Cardiac fibroblast (primary cell): ENCODE data around the gene PRDM1.

Source experiments
- DNase-seq, 2 donors: peaks; one replicate each; pipeline versions ENCODE4 v3.0.0 to v3.0.0-alpha.2; 2010; ENCODE audit warnings: low read depth in 2 of 2
- H3K4me3 ChIP-seq, 2 donors: replicated peaks in 1 of 2; 1 replicate in 1 of 2; 2 replicates in 1 of 2; pipeline ENCODE4 v1.5.1; 2011; ENCODE audit warnings: low read depth in 2 of 2, low read length in 2 of 2, mild to moderate bottlenecking in 2 of 2, moderate library complexity in 1 of 2
- TF ChIP-seq, protein P1 (sequence below): IDR thresholded peaks from one replicate; pipeline ENCODE4 v1.5.1; 2011; ENCODE audit warnings: low read depth, mild to moderate bottlenecking, low read length, inconsistent platforms

PRDM1 gene

GRCh38 chr6:106085984-106086813 is at the start of gene PRDM1:
Gene PRDM1, plus strand, starts transcription at chr6:106086336. Its CDS starts 218 bp downstream, at chr6:106086554.
- H3K4me3 ChIP-seq, result peak within 1 kb of the TSS; percentile 50 to 65
- TF ChIP-seq, protein P1, sequence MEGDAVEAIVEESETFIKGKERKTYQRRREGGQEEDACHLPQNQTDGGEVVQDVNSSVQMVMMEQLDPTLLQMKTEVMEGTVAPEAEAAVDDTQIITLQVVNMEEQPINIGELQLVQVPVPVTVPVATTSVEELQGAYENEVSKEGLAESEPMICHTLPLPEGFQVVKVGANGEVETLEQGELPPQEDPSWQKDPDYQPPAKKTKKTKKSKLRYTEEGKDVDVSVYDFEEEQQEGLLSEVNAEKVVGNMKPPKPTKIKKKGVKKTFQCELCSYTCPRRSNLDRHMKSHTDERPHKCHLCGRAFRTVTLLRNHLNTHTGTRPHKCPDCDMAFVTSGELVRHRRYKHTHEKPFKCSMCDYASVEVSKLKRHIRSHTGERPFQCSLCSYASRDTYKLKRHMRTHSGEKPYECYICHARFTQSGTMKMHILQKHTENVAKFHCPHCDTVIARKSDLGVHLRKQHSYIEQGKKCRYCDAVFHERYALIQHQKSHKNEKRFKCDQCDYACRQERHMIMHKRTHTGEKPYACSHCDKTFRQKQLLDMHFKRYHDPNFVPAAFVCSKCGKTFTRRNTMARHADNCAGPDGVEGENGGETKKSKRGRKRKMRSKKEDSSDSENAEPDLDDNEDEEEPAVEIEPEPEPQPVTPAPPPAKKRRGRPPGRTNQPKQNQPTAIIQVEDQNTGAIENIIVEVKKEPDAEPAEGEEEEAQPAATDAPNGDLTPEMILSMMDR, result peak; percentile 13
- peak; percentile 37 to 86 for DNase-seq

- H3K4me3 ChIP-seq, result no peak overlapping the region
- DNase-seq, result peak in 1 of 2 donors; percentile 56
- TF ChIP-seq, protein P1, result no peak
These were observed 49.1 kb upstream of the PRDM1 start for GRCh38 chr6:106037060-106037459.

GRCh38 chr6:106039897-106040592 is 46.1 kb upstream of the PRDM1 start:
- TF ChIP-seq, protein P1, result no peak
- peak in 1 of 2 donors; percentile 3 for DNase-seq
- no peak overlapping the region for H3K4me3 ChIP-seq

GRCh38 chr6:106044151-106044550 is 42.0 kb upstream of the PRDM1 start:
- no peak for DNase-seq
- TF ChIP-seq, protein P1, result no peak
- H3K4me3 ChIP-seq, result no peak overlapping the region

DNA sequence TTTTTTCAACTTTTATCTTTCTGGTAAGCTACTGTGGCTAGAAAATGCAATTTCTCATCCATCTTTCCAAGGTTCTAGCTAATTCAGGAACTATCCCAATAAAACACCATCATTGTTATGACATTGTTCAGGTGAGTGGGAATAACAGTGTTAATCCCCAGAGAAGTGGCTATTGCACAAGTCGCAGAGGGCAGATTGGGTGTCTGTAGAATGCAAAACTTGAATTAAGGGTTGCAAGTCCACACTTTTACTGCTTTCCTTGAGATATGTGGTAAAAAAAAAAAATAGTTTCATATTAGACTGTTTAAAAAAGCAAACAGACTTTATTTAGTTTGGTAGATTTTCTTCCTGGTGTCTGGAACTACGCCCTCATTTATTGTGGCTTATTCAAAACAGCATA is 41.1 kb upstream of the PRDM1 start:
- DNase-seq, result no peak
- TF ChIP-seq, protein P1, result no peak
- H3K4me3 ChIP-seq, result no peak overlapping the region

- no peak overlapping the region for H3K4me3 ChIP-seq
- no peak for DNase-seq
- TF ChIP-seq, protein P1, result no peak
These were observed 39.9 kb upstream of the PRDM1 start for GRCh38 chr6:106046116-106046853.
